DLD1 (cell line): Measurements from ENCODE around the gene PCNT.
"Not testable (repeated sequence)": the region's sequence is repeated elsewhere in the genome, so short reads cannot be mapped to it uniquely, and the experiment has no call there.

ENCODE experiments used
- in situ Hi-C: cut with HindIII; loops from 2 replicates; pipeline ENCODE4 v1.10.0; 2017; ENCODE audit warnings: low sequenced_read_pairs

The PCNT gene

GRCh38 chr21:46423546-46424038 lies 99.6 kb downstream of the PCNT start:
- in situ Hi-C loops: no loop called here

- in situ Hi-C loops: no loop called here
Observed at GRCh38 chr21:46424039-46424591, 100.2 kb downstream of the PCNT start.

DNA sequence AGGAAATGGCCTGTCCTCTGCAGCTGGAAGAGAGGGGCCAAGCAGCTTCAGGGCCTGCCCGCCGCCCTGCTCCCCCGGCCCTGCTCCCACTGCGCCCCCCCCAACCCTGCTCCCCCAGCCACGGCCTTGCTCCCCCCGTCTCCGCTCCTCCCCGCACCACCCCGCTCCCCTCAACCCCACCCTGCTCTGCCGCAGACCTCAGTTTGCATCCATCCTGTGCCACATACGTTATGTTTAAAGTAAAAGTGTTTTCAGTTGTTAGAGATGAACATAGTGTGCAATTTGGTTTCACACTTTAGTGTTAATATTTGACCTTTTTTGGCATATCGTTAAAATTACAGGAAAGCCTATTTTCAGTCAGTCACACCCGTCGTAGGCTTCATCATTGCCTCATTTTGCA lies 100.7 kb downstream of the PCNT start:
- in situ Hi-C loops: loop anchor here (5.0 kb wide), 1 partner anchor 32 kb away; no protein-coding TSS in a partner anchor

GRCh38 chr21:46425041-46425440 lies 101.1 kb downstream of the PCNT start:
- in situ Hi-C loops: loop anchor here (5.0 kb wide), 1 partner anchor 33 kb away; no protein-coding TSS in a partner anchor

DNA sequence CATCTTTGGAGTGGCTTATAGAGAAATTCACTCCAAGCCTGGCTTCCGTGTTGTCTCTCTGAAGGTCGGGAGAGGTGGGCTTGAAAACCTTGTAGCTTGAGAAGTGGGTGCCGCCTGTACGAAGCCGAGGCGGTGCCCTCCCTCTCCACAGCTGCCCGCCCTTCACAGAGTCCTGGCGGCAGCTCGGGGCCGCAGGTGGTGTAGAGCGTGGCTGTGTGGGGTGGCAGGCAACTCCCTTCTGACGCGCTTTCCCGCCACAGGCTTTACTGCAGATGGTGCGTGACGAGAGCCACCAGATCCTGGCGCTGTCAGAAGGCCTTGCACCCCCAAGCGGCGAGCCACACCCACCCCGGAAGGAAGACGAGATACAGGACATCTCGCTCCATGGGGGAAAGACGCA lies 101.6 kb downstream of the PCNT start:
- in situ Hi-C loops: loop anchor here (5.0 kb wide), 1 partner anchor 33 kb away; no protein-coding TSS in a partner anchor

DNA sequence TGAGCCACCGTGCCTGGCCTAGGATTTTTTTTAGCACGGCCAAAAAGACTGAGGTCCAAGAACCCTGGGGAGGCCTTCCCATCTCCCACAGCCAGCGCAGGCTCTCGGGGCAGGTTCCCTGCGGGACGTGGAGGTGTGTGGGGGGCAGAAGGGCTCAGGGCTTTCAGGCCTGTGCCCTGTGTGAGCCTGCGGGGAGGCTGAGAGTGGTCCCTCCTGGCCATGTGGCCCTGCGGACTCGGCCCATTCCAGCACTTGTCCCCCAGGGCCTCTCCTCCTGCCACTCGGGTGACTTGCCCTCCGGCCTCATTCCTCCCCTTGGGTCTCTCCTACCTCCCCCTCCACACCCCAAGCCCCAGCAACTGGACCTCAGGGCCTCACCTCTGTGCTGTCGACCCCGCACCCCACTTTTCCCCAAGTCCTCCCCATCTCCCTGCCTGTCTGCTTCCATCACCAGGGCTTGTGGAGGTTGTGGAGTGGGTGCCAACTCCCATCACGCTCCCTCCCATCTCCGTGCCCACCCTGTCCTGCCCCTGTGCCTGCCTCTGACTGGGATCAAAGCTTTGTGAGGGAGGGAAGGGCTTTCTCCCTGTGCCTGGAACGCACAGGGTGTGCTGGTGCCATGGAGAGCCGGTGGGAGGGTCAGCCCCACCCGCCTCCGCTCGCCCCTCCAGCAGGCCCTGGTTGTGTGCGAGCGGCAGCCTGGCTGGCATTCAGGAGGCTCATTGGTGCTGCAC lies 102.5 kb downstream of the PCNT start:
- in situ Hi-C loops: loop anchor here (5.0 kb wide), 1 partner anchor 34 kb away; no protein-coding TSS in a partner anchor

DNA sequence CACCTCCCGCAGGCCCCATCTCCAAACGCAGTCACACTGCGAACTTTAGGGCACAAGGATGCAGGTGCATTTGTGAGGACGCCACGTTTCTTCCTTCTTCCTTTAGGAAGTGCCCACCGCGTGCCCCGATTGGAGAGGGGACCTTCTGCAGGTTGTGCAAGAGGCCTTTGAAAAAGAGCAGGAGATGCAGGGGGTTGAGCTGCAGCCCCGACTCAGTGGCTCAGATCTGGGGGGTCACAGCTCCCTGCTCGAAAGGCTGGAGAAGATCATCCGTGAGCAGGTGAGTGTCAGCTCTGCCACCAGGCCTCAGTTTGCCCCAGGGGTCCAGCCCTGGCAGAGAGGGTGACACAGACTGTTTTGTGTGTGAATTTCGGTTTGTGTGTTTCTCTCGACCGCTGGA lies 103.6 kb downstream of the PCNT start:
- in situ Hi-C loops: loop anchor here (5.0 kb wide), 1 partner anchor 35 kb away; no protein-coding TSS in a partner anchor

GRCh38 chr21:46428286-46428685 lies 104.3 kb downstream of the PCNT start:
- in situ Hi-C loops: loop anchor here (5.0 kb wide), 1 partner anchor 36 kb away; no protein-coding TSS in a partner anchor

DNA sequence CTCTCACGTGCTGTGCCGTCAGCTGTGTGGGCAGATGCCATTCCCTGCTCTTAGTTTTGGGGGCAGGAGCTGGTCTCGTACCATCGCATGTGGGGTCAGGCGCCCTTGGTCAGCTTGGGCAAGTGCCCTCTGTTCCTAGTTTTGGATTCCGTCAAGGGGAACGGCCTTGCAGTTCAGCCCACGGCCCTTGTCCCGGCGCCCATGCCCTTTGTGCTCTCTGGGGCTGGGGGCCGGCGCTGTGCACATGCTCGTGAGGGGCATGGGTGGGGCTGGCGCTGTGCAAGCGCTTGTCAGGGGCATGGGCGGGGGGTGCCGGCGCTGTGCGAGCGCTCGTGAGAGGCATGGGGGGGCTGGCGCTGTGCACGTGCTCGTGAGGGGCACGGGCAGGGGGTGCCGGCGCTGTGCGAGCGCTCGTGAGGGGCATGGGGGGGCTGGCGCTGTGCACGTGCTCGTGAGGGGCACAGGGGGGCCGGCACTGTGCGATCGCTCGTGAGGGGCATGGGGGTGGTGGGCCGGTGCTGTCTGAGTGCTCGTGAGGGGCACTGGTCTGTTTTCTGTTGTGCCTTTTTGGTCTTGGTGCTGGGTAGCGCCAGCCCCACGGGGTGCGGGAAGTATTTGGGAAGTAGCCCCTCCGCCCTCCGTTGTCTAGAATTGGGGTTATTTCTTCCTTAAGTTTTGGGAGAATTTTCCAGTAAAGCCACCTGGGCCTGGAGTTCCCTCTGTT lies 105.2 kb downstream of the PCNT start:
- in situ Hi-C loops: loop anchor here (5.0 kb wide), 1 partner anchor 37 kb away; no protein-coding TSS in a partner anchor

DNA sequence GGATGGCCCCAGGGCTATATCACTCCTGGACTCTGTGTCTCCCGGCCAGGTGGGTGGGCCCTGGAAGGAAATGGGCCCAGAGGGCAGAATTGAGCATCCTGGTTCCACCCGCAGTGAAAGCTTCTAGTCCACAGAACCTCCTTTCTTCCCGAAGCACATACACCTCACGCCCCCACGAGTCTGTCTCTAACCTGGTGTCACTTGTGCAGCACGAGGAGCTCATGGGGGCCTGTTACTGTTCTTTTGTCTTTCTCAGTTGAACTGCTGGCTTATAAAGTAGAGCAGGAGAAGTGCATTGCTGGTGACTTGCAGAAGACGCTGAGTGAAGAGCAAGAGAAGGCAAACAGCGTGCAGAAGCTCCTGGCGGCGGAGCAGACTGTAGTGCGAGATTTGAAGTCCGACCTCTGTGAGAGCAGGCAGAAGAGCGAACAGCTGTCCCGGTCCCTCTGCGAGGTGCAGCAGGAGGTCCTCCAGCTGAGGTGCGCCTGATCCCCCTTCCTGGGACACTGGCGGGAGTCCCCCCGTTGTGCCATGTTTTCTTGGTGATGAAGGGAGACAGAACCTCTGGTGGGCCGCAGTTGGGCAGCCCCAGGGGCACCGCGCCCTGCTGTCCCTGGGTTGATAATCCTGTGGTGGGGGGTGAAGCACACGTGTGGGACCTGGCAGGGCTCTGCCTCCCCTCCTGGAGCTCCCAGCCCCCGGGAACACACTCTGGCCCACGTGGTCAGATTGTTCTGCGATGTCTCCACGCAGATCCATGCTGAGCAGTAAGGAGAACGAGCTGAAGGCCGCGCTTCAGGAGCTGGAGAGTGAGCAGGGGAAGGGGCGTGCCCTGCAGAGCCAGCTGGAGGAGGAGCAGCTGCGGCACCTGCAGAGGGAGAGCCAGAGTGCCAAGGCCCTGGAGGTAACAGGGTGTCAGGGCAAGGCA lies 106.1 kb downstream of the PCNT start:
- in situ Hi-C loops: loop anchor here (5.0 kb wide), 1 partner anchor 38 kb away; no protein-coding TSS in a partner anchor

DNA sequence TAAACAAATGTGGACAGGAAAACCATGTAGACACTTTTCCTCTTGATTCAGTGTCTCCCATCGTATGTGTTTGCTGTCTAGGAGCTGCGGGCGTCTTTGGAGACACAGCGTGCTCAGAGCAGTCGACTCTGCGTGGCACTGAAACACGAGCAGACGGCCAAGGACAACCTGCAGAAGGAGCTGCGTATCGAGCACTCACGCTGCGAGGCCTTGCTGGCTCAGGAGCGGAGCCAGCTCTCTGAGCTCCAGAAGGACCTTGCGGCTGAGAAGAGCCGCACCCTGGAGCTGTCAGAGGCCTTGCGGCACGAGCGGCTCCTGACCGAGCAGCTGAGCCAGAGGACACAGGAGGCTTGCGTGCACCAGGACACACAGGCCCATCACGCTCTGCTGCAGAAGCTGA lies 107.5 kb downstream of the PCNT start:
- in situ Hi-C loops: no loop called here

- in situ Hi-C loops: no loop called here
Observed at GRCh38 chr21:46431884-46432488, 108.0 kb downstream of the PCNT start.

GRCh38 chr21:46433116-46433515 lies 109.2 kb downstream of the PCNT start:
- in situ Hi-C loops: not testable (repeated sequence)

DNA sequence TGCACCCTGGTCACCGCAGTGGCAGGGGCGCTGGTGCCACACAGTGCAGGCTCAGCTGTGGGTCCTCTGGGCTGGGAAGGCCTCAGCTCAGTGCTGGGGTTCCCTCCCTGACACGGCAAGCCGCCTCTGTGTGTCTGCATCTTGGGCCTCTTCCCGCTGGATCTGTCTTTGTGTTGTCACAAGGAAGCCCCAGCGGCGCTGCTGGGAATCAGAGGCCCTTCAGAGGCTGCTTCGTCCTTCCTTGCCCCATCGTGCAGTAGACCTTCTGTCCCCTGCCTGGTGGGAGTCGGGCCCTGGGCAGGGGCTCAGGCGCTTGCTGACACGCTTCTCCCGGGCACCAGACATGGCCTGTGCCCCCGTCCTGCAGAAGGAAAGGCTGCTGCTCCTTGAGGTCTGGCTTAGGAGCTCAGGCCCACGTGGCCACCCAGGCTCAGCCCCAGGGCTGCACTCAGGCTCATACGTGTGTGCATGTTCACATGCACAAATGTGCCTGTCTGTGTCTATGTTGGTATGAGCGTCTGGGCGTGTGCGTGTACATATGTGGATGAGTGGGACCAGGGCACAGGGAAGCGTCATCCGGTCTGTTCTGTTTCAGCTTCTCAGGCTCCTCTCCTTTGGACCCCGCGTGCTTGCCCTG lies 110.5 kb downstream of the PCNT start:
- in situ Hi-C loops: no loop called here

- in situ Hi-C loops: no loop called here
Observed at GRCh38 chr21:46435786-46436227, 111.9 kb downstream of the PCNT start.

GRCh38 chr21:46436621-46437020 lies 112.7 kb downstream of the PCNT start:
- in situ Hi-C loops: no loop called here

- in situ Hi-C loops: no loop called here
Observed at GRCh38 chr21:46437096-46437498, 113.1 kb downstream of the PCNT start.

DNA sequence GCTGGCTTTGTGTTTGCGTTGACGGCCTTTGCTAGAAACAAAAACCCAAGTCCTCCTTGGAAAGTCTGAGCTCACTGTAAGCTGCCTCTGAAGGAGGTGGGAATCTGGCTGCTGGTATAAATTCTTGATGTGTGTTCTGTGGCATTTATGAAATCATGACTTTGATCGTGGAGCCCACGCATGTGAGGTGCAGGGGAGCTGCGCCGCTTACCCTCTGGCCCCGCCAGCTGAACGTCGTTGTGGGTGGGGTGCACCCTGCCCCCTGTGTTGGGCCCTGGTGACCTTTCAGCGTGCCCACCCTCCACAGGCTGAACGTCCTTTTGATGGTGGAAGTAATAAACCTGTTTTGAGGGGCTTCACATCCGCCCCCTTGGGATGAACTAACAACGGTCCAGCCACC lies 113.6 kb downstream of the PCNT start:
- in situ Hi-C loops: no loop called here

- in situ Hi-C loops: no loop called here
Observed at GRCh38 chr21:46438241-46438640, 114.3 kb downstream of the PCNT start.
